Measurements from ENCODE around the gene TST. TPM values are rescaled to one million over a fixed set of nuclear protein-coding genes. Genes with fewer than 3 reads are reported as not detected.

The TST gene
- total and polyA plus RNA-seq, 2 of the 8 experiments (the other 6 are each of a cell fraction or from before 2014, with no cell fraction given), result 22.6 to 61.6 TPM

- TF ChIP-seq TCF12 (IDR thresholded peaks at IDR 0.05; ENCODE audit: low read depth, low read length), result no peak
- no peak for TF ChIP-seq RXRA (IDR thresholded peaks at IDR 0.05; ENCODE audit: insufficient read depth, low read depth, low read length)
- TF ChIP-seq TAF7 (optimal IDR thresholded peaks at IDR 0.05; ENCODE audit: borderline replicate concordance, low read depth, low read length), result no peak
- no peak for TF ChIP-seq SP4 (IDR thresholded peaks at IDR 0.05; ENCODE audit: low read length)
These were observed 4.2 kb downstream of the TST start (continued) for GRCh38 chr22:37014835-37015586.

Data from H1 (cell line).